Activated CD4-positive, alpha-beta T cell treated with anti-CD3 and anti-CD28 coated beads for 48 hours (primary cell): ENCODE measurements around the gene MAP3K15.

Experiments
- DNase-seq: peaks from one replicate; pipeline ENCODE4 v3.0.0-alpha.2; 2020

The MAP3K15 gene

DNA sequence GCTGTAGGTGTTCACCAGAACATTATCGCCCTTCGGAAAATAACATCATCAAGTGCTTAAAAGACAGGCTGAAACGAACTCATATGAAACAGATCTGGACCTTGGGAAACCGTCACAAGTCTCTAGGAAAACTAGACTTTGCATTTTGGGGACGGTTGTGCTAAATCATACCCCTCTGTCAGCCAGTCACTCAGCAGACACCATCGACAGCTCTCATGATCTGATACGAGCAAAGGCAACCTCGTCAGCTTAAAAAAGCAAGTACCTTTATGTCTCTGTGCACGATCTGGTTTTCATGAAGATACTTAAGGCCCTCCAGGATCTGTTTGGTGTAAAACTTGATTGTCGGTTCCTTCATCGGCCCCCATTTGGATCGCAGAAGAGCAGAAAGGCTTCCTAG, 123.2 kb downstream of the MAP3K15 start:
- DNase-seq = no peak

DNA sequence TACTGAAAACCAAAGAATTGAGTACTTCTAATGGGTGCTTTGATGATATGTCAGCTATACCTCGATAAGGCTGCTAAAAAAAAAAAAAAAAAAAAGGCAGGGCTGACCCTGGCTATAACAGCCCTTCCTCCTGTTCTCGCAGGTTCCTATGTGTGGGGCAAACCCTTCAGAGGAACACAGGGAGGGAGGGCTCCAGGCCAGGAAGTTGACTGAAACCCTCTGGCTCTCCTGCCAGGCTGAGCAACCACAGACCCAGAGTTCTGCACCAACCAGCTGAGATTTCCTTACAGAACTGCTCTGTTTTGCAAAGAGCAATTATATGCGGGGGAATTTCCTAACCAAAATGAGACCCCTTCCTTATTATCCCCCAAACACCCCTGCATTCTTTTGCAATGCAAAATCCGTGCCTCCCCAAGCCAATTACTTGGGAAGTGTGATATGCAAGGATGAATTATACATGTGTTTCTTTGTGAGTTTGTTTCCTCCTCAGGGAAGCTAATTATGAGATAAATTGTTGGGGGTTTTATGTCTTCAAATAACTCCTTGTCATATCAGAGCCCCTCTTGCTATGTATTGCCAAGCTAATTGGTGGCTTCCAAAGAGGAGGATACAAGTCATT, 126.0 kb downstream of the MAP3K15 start:
- no peak for DNase-seq

DNA sequence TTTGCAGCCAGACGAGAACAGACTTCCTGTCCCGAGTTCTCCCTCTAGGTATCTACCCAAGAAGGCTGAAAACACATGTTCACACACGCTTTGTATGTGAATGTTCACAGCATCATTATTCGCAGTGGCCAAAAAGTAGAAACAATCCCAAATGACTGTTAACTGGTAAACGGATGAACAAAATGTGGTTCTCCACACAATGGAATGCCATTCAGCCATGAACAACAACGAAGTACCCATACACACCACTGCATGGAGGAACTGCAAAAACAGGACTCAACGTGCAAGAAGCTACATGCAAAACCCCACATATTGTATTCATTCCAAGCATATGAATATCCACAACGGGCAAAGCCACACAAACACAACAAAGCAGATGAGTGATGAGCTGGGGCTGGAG, 126.6 kb downstream of the MAP3K15 start:
- no peak for DNase-seq

DNA sequence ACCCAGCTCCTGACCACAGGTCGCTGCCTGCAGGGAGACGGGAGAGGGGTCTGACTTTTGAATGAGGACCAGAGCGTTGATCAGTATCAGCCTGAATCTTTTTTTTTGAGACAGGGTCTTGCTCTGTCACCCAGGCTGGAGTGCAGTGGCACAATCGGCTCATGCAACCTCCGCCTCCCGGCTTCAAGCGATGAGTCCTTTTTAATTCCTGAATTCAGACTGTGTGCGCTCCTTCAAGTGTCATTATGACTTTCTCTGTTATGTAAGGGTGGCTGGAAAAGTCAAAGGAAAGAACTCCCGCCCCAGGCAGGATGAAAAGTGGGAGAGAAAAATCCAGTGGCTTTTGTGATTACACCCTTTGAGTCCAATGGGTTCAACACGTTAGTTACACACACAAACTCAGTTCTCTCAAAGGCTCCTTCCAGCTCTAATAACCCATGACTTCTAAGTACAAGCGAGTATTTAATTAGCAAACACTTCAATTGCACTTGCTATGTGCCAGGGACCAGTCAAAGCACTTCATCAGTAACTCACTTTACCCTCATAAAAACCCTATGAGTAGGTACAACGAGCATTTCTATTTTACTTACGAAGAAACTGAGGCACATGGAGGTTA, 127.1 kb downstream of the MAP3K15 start:
- DNase-seq = no peak

DNA sequence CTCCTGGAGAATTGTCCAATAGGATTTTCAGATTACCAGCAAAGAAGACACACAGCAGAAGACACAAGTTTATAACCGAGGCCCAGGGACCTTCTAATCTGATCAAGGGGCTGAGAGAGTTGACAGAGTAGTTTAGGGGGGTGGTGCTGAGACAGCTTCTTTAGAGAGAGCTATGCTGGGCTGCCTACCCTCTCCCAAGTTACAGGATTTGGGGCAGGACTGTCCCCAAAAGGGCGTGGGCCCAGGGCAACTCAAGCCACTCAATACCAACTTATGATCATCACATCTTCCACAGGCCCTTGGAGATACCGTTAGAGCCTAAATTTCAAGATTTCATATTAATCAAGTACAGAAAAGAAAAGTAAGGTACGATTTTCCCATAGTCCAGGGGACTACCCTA, 128.6 kb downstream of the MAP3K15 start:
- DNase-seq = no peak

DNA sequence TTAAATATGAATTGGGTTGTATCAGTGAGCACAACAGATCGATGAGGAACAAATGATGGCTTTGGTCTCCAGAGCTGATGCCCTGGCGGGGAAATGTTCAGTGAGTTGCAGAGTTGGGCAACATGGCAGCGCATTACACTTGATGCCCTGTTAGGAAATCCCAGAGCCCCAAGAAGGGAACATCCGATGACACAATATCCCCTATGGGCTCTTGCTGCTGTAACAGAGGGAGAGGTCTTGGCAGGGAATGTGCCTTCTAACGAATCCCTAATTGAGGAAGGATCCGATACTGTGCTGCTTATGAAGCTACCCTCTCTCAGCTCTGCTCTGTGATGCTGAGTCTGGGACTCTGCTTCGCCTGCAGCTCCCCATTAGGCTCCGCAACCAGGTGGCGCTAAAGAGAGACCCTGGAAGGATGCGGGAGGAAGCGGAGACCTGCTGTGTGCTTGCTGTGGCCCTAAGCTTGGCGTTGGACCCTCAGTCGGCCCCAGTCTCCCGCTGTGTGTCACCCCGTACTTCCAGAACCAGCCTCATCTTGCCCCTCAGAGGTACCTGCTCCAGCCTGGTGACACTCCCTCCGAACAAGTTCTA, 132.7 kb downstream of the MAP3K15 start:
- DNase-seq = peak; percentile 71

DNA sequence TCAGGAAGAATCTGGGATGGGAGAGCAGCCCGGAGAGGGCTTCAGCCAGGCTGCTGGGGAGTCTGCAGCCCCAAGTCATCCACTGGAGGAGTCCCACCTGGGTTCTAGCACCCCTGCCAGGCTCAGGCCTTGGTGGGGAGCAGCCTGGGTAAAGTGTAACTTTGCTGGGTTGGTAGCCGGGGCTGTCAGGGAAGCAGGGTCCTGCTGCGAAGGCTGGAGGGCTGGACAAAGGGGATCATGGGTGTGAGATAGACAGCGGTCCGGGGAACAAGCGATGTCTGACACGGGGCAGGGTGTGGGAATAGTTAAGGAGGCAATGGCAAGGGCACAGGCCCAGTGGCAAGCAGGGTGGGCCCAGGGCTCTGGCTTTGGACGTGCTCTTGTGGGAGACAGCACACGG, 134.0 kb downstream of the MAP3K15 start:
- no peak for DNase-seq

DNA sequence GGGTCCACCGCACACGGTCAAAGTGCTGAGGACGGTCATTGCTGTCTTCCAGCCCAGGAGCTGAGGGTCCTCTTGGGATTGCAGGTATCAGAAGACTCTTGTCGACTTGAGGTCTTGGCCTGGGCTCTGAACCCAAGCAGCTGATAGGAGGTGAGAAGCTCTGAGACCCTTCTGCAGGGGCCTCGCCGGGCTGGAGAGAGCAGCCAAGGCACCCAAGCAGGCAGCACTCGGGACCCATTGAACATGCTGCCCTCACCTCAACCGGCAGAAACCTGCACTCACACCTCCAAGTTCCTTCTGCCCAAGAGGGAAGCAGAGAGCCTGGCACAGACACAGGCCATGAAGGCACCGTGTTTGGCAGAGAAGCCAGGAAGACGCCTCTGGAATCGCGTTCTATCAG, 137.5 kb downstream of the MAP3K15 start:
- DNase-seq = no peak

DNA sequence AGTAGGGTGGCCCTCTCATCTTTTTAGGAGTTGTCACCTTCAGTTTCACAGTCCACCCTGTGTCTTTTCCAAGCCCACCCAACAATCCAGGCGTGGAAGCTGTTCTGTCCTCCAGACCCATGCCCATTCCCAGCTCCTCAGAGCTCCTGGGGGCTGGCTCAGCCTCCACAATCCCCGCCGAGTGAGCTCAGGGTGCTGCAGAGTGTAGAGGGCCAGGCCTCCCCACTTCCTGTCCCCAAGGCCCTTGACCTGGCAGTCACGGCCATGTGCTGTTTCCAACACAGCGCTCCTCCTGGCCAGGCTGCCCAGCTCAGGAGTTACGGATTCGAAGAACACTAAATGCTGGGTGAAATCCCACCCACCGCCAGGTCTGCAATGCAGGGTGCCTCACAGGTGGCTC, 139.8 kb downstream of the MAP3K15 start:
- DNase-seq = no peak

DNA sequence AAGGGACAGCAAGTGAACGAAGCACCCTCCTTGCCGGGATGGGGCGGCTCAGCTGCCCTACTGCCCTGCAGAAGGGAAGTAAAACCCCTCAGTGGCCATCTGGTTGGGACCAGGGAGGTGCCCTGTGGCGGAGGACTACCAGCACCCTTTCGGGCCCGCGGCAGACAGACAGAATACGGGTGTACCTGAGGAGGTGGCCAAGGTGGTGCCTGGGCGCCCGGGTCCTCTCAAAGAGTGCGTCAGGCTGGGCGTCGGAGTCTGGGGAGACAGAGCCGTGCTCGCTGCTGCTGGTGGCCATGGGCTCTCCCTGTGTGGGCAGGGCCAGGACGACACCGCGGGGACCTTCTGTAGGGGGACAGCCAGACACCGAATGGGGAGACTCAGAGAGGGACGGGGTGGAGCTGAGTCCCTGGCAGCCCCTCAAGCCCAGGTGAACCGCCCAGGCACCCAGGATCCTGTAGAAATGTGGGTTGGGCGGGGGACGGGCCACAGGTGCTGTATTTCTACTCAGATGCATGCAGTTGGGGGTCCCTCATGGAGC, 141.9 kb downstream of the MAP3K15 start:
- no peak for DNase-seq

DNA sequence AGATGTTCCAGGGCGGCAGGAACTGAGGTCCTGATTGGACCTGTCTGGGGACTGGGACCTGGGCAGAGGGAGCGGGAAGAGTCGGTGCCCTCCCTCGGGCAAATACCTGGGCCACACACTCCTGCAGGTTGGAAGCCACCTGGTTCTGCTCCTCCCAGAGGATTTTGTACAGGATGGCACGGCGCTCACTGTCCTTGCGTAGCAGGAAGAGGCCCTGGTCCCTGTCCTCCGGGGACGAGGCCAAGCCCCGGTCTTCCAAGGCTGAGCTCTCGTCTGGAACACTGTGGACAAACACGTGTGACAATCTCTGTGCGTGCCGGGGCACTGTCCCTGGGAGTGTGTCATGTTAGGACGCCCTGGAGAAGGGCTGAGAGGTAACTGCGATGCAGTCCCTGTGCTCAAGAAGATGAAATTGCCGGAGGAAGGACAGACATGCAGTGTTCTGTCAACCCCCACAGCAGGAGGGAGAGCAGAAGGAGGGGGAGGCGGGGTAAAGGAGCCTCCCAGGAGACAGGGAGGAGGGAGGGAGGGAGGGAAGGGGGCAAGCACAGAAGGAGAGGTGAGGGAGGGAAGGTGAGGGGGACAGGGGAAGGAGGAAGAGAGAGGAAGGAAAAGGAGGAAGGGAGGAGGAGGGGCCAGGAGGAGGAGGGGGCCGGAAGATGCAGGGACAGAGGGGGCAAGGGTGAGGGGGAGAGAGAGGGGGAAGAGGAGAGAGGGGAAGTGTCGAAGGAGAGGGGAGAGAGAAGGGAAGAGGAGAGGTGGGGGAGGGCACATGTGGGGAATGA, 142.6 kb downstream of the MAP3K15 start:
- DNase-seq = peak; percentile 5

DNA sequence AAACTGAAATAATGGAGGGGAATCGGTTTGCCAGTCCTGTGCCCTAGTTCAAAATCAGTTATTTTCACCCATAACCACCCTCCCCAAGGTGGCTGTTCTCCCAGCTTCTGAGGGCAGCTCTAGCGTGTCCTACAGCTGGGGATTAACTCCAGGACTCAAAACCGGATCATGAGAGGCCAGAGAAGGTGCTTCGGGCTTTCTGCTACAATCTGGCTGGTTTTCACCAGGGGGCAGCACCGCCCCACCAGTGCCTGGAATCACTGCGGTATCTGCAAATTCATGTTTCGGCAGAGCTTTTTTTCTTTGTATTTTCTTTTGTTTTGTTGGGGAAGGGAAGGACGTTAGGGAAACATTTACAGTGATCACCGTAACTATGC, 143.2 kb downstream of the MAP3K15 start:
- peak; percentile 78 for DNase-seq

DNA sequence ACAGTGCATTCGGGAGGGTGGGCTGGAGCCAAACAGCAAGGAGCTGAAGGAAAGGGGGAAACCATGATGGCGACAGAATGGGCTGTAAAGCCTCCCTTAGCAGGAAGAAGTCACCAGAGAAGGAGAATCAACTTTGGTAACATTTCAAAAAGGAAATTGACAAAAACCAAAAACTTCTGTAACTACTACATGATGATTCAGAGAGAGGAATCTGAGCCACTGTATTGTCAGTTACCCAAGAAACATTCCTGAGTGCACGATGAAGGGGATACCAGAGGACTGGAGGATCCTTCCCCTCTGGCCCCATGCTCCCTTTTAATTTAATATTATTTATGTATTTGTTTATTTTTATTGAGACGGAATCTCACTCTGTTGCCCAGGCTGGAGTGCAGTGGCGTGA, 145.2 kb downstream of the MAP3K15 start:
- DNase-seq = no peak

DNA sequence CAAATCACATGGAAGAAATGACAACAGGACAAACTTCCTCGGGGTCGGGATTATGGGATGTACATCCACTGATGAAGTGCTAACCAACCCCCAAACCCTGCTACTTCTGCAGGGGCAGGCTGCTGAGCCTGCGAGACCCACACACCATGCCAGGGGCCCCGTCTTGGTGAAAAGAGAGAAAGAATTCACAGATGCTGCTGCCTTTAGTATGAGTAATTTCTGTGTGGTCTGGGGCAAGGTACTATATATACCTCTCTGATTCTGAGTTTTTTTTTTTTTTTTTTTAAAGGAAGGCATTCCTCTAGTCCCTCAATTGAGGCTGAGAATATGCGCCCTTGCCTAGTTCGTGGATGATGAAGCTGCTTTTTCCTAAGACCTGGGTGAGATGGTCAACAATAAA, 146.7 kb downstream of the MAP3K15 start:
- no peak for DNase-seq

DNA sequence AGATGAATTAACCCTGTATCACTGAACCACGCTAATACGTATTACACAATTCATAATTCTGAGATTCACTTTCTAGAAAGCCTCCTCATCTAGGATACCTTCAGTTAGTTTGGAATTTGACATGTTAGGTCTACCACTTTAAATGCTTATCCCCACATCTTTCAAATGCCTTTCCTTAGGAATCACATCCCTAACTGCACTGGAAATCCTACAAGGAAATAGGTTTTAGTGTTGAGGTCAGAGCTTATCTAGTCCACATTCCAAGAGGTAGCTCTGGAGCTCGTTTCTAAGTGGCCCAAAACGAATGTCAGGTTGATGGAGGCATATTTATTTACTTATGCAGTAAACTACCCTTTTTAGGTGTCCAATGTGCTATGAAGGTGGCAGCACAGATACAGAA, 153.6 kb downstream of the MAP3K15 start:
- DNase-seq = no peak

DNA sequence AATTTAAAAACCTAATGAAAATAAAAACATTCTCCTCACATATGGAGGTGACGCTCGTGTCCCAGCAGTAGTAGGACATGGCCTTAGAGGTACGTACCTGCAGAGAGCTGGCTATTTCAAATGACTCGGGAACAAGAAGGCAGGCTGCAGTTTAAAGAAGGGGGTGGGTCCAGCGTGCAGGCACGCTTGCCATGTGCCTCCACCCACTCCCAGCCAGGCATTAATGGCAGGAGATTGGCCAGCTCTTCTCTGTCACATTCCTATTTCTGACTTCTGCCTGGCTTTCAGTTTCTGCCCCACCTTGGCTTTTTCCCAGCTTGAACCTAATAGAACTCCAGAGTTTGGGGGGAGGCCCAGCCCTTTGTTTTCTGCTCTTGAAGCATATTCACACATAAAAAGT, 154.4 kb downstream of the MAP3K15 start:
- DNase-seq = no peak

DNA sequence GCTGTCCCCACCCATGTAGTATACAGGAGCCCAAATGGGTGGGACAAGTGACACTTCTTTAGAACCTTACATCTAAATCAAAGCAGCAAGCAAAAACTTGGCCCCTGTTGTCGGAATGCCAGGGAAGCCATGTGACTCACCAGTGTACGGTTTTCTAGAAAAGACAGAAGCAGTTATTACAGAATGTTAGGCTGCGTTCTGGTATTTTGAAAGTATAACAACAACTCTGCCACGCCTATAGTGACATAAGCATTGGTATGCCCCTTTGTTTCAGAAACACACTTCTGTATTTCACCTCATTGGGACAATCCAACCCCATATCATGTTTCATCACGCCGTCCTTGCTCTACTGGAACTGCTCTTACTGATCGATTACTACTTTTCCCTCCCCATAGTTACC, 156.8 kb downstream of the MAP3K15 start:
- DNase-seq = no peak

DNA sequence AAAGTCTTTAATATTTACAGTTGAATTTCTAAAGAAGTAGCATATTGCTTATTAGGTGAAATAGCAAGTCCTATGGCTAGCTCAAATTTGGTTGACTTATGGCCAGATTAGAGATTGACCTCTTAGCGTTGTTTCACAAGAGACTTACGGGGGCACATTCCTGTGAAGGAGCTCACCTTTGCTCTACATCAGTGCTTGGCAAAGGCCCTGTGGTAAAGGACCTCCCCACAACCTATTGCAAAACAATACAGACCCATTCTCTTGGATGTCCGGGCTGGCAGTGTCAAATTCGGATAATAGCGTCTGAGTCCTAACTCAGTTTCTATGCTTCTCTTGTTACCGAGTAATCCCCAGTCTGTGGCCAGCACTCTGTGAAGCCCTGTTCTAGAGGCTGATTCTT, 160.7 kb downstream of the MAP3K15 start:
- DNase-seq = no peak

DNA sequence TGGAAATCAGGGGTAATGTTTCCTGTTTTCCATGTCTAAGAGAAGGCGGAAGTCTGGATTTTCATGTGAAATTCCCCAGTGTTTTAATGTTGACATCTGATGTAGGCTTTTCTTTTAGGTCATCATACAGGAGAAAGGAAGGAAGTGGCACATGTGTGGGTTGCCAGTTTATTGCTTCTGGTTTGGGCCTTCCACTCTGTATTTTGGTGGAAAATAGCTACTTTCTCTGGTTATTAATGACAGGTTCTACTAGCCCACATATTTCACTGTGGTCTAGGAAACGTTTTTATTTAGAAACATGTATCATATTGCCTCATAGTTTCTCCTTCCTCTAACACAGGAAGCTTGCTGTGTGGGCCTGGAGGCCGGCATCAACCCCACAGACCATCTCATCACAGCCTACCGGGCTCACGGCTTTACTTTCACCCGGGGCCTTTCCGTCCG, 164.3 kb downstream of the MAP3K15 start:
- DNase-seq = no peak

DNA sequence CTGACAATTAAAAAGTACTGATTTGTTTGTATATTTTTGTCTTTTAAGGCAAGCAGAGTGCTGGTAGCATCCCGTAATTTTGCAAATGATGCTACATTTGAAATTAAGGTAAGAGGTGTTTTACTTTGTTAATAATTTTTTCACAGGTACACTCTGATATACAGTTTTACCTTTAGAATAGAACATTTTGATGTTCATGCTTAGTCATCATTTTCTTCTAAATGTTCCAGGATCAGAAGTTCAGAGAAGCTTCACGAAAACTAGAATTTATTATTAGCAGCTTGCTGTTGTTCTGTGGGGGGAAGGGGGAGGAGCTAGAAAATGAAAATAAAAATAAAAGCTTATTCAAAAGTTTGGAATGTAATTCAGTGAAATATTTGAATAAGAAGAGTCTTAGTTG, 166.0 kb downstream of the MAP3K15 start:
- no peak for DNase-seq

DNA sequence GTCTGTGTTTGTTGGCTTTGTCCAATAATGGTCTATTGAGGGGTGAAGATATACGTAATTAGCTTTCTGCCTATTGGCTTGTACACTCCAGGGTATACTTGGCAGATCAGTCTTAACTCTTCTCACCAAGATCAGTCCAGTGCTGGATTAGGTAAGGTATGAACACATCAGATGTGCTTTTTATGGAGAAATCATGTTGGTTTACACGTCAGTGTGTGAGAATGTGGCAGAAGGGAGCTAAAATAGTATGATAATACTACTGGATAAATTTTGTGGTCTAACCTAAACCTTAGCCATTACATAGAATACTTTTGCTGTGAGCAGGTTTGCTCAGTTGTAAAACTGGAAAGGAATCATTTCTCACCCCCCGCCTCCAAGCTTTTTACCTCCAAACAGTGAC, 167.4 kb downstream of the MAP3K15 start:
- DNase-seq = no peak

DNA sequence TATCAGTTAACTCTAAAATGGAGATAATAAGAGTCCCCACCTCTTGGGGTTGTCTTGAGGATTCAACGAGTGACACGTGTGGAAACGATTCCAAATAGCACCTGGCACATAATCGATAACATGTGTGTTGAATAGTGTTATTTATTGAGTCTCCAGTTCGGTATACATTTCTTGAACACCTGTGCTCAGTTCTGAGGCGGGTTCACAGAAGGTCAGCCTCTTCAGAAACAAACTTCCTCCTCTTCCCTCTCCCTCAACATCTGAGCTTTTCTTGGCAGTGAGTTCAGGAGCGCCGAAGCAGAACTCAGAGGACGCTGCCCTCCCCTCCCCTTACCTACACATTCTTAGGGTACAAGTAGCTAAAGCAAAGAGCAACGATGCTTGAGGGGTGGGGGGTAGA, 170.6 kb downstream of the MAP3K15 start:
- no peak for DNase-seq

DNA sequence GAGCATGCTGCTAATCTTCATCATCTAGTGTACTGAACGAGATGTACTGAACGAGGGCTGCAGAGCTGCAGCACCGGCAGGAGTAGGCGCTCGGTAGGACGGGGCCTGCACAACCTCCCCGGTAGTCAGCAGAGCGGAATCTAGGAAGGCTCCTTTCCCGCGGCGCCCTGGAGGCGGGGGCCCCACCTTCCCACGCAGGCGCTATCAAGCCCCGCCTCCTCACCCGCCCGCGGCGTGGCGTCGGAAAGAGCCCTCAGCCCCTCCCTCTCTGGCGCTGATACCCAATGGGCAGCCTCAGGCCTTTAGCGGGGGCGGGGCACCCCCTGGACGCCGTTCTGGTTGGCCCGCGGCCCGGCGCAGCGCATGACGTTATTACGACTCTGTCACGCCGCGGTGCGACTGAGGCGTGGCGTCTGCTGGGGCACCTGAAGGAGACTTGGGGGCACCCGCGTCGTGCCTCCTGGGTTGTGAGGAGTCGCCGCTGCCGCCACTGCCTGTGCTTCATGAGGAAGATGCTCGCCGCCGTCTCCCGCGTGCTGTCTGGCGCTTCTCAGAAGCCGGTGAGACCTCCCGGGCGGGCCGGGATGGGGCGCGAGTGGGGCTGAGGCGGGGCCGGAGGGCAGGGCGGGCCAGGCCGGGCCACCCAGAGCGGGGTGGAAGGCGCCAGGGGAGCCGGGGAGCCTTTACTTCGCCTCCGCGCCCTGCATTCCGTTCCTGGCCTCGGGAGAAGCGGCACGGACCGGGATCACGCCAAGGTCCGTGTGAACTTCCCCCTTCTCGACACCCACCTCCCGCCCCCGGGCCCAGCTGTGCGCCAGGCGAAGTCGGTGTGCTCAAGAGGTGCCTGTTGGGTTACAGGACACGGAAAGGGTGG, 171.5 kb downstream of the MAP3K15 start, which contains the start of gene PDHA1:
Gene PDHA1 (plus strand): TSS at position 393 of the 874 bp plus-strand sequence. CDS start 111 bp downstream, at position 504.
- DNase-seq = peak; percentile 94
